DMS 273 (cell line): ENCODE measurements around the gene ID4.
"Not testable (repeated sequence)": the region's sequence is repeated elsewhere in the genome, so short reads cannot be mapped to it uniquely, and the experiment has no call there.

Source experiments
- DNase-seq: peaks from one replicate; lab custom pipeline; 2025; ENCODE audit not compliant: unreplicated experiment; lab: John Stamatoyannopoulos, UW

Gene ID4

GRCh38 chr6:19831358-19831757 lies 5.8 kb upstream of the ID4 start:
- DNase-seq = no peak

- no peak for DNase-seq
Measured at GRCh38 chr6:19833947-19834346, 3.2 kb upstream of the ID4 start.

- no peak for DNase-seq
Measured at GRCh38 chr6:19834858-19835257, 2.3 kb upstream of the ID4 start.

GRCh38 chr6:19835605-19836004 lies 1.6 kb upstream of the ID4 start:
- DNase-seq = no peak

GRCh38 chr6:19837511-19838441 lies 606 bp downstream of the ID4 start:
- peak; percentile 80 for DNase-seq

- peak; percentile 72 for DNase-seq
Measured at GRCh38 chr6:19838442-19839236, 1.5 kb downstream of the ID4 start.

- DNase-seq = no peak
Measured at GRCh38 chr6:19839237-19839546, 2.0 kb downstream of the ID4 start.

- no peak for DNase-seq
Measured at GRCh38 chr6:19839788-19840187, 2.6 kb downstream of the ID4 start.

- DNase-seq = peak; percentile 36
Measured at GRCh38 chr6:19841181-19841580, 4.0 kb downstream of the ID4 start.

- peak; percentile 31 for DNase-seq
Measured at GRCh38 chr6:19842030-19842615, 5.0 kb downstream of the ID4 start.

GRCh38 chr6:19844689-19845088 lies 7.5 kb downstream of the ID4 start:
- no peak for DNase-seq

- DNase-seq = no peak
Measured at GRCh38 chr6:19845266-19846041, 8.3 kb downstream of the ID4 start.

- DNase-seq = no peak
Measured at GRCh38 chr6:19848465-19849029, 11.4 kb downstream of the ID4 start.

GRCh38 chr6:19849196-19849595 lies 12.0 kb downstream of the ID4 start:
- no peak for DNase-seq

GRCh38 chr6:19849755-19850154 lies 12.6 kb downstream of the ID4 start:
- no peak for DNase-seq

- peak; percentile 90 for DNase-seq
Measured at GRCh38 chr6:19851241-19852089, 14.3 kb downstream of the ID4 start.

- no peak for DNase-seq
Measured at GRCh38 chr6:19852090-19852457, 14.9 kb downstream of the ID4 start.

- no peak for DNase-seq
Measured at GRCh38 chr6:19852927-19853326, 15.8 kb downstream of the ID4 start.

GRCh38 chr6:19854421-19855015 lies 17.3 kb downstream of the ID4 start:
- DNase-seq = not testable (repeated sequence)
